ENCODE measurements around the gene SENP2.
"Not testable (repeated sequence)": the region's sequence is repeated elsewhere in the genome, so short reads cannot be mapped to it uniquely, and the experiment has no call there.

The SENP2 gene

DNA sequence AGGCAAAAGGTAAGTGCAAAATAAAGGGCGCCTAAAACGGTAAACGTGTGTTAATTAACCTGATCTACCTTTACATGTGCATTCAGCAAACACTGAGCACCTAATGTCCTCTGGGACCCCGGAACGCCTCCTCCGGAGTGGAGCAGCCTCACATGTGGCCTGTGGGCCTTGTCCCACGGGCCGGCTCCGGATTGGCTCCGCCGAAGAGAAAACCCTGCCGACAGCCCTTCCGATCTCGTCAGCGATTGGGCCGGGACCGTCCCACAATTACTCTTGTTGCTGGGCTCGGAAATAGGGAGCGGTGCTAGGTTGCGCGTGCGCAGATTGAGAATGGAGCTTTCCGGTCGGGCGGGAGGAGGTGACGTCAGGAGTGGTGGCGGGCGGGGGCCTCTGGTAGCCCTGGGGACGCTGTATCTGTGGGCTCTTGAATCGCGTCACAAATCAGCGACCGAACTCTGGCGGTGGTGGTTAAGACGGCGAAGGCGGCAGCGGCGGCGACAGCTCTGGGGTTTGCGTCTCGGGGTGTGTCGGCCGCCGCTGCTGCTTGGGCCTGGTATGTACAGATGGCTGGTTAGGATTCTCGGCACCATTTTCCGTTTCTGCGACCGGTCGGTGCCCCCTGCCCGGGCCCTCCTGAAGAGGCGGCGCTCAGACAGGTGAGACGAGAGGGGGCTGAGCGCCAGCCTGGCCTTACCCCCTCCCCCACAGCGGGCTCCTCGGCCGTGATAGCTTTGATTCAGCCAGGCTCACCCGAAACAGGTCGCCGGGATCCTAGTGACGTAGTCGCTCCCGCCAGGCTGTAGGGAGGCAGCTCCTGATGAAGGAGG lies at the start of gene SENP2:
Gene SENP2, plus strand, starts transcription at position 437 of the 827 bp plus-strand sequence. Its CDS starts 119 bp downstream, at position 556.
- DNase-seq (ENCODE audit: low read depth), result peak; percentile 98

DNA sequence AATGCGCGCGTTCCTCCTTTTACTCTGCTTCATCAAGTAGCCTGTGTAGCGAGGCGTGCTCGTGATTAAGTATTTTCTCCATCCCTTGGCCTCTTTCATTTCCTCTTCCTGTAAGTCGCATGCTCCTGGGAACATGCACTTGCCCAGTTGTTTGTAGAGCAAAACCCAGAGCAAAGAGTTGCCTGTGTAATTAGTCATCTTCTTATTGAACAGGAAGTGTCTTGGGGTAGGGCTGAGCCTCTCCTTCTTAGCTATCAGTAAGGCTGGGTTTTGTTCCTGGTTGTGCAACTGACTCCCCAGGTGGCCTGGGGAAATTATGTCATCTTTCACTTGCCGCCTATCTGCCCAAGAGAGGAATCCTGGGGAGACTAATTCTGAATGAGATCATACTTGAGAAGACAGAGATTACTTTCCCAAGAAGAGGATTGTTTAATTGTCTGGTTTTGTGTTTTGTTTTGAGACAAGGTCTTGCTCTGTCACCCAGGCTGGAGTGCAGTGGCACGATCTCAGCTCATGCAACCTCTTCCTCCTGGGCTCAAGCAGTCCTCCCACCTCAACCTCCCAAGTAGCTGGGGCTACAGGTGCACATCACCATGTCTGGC lies 48.6 kb upstream of the SENP2 start:
- DNase-seq (ENCODE audit: low read depth), result peak; percentile 99

DNA sequence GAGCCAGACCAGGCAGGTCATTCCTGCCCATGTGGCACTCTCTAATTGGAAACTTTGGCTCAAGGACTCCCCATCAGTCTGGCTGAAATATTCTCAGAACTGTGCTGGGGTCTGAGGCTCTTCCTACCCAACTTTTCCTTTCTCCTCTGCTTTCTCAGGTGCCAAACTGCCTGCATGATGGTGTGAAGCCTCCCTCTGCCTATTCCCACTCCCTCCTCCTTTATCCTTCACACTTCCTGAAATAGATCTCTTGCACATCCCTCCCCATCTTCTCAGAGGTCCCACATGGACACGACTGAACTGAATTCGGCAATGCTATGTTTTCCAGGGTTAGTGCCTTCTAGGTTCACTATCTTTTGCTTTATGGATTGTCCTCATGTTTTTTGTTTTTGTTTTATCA lies 46.2 kb upstream of the SENP2 start:
- DNase-seq (ENCODE audit: low read depth), result no peak

DNA sequence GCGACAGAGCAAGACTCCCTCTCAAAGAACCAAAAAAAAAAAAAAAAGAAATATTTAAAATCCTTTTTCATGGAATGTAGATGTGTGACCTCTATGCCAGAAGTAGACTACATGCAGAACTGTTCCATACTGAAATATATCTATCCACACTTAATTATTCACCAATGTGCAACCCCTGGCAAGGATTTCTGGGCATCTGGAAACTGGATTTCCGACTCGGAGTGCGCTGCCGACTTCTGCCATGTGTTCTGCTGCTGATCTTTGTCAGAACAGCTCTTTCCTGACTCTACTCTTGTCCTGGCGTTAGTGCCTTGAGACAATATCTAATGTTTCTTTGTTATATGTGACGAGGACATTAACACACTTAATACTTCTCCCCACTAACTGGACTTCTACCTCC lies 45.4 kb upstream of the SENP2 start:
- DNase-seq (ENCODE audit: low read depth), result no peak

DNA sequence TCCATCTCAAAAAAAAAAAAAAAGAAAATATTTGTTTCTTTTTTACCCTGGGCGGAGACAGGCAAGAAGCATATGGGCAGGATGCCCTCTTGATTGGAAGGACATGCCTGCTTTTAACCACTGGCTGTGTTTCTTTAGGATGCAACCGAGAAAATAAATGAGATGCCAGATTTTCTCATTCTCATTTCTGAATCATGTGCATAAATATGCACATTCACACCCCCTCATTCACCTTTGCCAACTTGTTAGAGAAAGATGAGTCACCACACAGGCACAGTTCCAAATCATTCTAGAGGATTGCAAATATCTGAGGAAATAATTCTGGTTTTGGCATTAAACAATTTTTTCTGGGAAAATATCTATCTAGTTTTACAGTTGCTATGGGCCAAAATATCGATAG lies 37.0 kb upstream of the SENP2 start:
- DNase-seq (ENCODE audit: low read depth), result peak; percentile 98

DNA sequence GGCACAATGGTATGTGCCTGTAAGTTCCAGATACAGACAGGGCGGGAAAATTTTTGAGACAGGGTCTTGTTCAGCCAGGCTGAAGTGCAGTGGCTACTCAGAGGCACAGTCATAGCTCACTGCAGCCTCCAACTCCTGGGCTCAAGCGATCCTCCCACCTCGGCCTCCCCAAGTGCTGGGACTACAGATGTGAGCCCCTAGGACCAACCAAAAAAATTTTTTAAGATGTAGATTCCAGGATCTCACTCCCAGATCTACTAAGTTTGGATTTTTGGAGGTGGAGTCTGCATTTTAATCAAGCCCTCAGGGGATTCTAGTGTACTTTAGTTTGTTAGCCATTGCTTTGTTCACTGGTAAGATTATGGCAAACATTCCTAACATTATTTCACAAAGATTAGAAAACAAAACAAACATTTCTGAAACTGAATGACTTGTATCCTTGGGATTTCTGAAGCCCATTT lies 36.4 kb upstream of the SENP2 start:
- DNase-seq (ENCODE audit: low read depth), result peak; percentile 60

DNA sequence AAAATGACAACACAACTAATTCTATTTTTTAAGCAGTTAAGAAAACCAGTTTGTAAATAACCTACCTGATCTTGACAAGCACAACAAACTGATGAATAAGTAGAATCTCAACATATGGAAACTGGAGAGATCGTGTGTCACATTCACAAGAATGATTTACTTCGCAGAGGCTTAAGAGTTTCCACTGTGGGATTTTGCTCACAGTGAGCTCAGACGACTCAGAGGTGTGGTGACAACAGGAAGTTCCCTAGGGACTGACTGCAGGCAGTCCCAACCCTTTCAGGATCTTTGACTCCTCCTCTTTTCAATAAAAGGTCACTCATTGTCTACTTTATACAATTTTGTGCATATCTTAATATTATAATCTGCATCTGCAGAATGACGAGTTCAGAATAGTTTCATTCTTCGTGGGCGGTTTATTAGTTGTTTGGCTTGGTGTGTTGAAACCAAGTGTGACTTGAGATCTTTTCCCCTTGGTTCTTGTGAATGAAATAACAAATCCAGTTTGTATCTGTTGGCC lies 33.7 kb upstream of the SENP2 start, which contains the start of gene LIPH:
Gene LIPH, minus strand, starts transcription at position 231 of the 520 bp plus-strand sequence. Its CDS starts 117 bp downstream, at position 114.
- peak; percentile 71 for DNase-seq (ENCODE audit: low read depth)

DNA sequence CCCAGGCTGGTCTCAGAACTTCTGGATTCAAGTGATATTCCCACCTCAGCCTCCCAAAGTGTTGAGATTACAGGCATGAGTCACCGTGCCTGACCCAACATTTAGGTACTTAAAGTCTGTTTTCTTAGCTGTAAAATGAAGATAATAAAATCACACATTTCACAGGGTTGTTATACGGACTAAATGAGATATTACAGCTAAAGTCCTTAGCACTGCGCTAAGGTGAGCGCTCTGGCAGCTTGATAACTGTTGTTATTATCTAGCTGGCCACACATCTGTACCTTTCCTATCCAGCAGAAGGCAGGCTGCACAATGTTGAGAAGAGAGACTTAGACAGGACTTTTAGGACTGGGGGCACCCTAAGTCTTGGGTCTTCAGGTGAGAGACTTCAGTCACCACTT lies 31.0 kb upstream of the SENP2 start:
- DNase-seq (ENCODE audit: low read depth), result peak; percentile 41

DNA sequence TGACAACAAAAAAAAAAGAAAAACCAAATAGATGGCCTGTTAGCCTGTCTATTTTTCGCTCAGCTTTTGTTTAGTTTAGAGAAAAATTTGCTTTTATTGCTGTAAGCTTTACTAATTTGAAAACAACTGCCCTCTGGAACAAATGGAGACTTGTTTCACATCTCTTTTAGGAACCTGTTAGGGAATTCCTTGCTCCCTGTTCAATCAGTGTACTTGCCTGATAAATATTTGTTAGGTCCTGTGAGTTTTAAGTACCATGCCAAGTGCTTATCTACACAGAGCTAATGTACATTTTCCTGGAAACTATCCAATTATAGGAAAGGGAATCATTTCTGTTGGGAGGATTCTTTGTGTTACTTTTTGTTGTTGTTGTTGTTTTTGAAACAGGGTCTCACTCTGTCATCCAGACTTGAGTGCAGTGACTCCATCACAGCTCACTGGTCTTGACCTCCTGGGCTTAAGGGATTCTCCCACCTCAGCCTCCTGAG lies 30.2 kb upstream of the SENP2 start:
- DNase-seq (ENCODE audit: low read depth), result no peak

DNA sequence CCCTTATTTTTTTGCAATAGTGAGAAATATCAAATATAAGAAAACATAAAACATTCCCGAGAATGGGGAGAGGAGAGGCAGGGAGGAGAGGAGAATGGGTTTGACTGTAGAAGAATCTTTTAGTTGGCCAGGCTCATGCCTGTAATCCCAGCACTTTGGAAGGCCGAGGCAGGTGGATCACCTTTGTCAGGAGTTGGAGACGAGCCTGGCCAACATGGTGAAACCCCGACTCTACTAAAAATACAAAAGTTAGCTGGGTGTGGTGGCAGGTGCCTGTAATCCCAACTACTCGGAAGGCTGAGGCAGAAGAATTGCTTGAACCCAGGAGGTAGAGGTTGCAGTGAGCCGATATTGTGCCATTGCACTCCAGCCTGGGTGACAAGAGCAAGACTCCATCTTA lies 29.5 kb upstream of the SENP2 start:
- DNase-seq (ENCODE audit: low read depth), result not testable (repeated sequence)

DNA sequence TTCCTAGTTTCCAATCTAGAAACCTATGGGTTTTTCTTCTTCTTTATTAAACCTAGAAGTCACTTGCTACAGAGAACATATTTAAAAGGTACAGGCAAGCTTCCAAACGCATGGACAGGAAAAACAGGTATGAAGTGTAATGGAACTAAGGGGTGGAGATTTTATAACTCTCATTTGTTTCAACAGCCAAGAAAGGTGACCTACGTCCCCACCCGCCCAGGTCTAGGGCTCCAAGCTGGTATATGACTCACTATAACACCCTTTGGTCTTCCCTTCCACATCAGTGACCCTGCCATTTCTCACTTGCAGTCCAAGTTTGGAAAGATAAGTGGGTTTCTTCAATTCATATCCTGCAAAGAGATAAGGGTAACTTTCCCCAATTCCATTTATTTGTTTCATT lies 27.7 kb upstream of the SENP2 start:
- peak; percentile 16 for DNase-seq (ENCODE audit: low read depth)

DNA sequence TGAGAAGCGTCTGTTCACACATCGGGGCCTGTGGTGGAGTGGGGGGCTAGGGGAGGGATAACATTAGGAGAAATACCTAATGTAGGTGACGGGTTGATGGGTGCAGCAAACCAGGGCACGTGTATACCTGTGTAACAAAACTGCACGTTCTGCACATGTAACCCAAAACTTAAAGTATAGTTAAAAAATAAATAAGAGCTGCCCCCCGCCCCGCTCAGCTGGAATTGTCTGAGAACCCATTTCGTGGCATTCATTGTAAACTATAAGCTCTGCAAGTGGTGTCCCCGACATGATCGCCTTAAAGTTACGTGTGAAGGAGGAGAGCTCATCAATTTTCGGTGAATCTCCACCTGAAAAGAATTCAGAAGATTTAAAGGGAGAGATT lies 26.4 kb upstream of the SENP2 start:
- DNase-seq (ENCODE audit: low read depth), result no peak

DNA sequence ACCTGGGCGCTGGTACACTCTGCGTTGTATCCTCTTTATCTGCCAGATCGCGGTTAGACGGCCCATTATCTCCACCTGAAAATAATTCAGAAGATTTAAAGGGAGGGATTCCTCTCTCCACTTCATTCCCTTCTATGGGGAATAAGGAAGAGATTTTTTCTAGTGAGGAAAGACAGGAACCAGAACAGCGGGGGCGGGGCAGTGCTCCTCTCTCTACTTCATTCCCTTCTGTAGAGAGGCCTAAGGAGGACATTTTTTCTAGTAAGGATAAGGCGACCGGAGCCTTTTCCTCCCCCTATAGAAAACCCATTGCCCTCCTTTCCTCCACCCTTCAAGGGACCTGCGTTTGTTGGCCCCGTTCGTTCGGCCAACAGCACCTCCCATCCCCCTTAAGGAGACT lies 25.4 kb upstream of the SENP2 start:
- no peak for DNase-seq (ENCODE audit: low read depth)

DNA sequence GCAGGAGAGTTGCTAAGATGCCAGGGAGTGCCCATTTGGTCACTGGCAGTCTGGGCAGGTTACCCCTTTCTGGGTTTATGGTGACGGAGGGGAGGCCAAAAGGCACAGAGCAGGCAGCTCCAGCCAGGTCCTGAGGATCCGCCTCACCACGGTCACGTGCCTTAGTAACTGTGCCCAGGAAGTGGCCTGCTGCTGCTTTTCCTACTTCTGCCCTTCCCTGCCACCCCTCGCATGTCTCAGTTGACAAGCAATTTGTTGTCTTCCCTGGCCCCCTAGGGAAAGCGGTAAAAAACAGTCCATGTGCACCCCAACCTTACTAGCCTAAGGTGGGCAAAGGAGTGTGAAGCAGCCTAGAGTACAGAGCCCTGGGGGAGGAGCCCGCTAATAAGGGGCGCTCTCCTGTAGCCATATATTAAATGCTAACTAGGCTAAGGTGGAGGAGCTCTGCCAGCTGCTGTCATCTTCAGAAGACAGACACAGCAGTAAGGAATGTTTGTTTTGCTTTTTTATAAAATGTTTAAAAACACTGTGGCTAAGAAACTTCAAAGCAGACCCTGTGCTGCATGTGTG lies 24.6 kb upstream of the SENP2 start:
- no peak for DNase-seq (ENCODE audit: low read depth)

DNA sequence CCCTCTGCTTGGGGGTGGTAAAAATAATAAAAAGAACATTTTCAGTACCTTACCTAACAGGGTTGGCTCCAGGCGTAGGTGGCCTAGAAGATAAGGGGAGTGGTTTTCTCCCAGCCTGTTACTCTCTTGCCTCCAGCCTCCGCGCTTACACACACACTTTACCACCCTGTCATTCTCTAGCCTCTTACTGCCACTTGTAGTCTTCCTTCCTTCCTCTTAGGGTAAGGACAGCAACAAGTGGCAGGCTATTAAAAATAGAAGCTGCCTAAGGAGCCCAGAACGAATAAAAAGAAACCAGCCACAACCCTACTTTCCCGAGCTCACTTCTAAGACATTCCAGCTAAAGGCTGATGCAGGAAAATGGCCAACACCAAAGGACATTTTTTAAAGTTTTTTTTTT lies 24.1 kb upstream of the SENP2 start:
- DNase-seq (ENCODE audit: low read depth), result no peak

DNA sequence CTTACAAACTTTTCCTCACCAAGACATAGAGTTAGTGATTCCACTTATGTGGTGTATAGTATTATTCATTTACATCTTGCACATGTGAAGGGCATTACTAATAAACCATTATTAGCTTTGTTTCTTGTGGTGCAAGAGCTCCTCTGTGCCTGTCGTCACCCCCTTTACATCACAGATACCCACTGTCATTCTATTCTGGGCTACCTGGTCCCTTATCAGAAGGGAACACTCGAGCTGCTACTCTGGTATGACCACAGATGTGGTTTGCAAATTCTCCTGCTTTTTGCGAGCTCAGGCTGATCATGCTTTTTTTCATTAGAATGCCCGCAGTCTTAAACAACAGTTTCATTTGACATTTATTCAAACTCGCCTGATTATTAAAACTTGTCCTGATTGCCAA lies 13.9 kb upstream of the SENP2 start:
- DNase-seq (ENCODE audit: low read depth), result no peak

DNA sequence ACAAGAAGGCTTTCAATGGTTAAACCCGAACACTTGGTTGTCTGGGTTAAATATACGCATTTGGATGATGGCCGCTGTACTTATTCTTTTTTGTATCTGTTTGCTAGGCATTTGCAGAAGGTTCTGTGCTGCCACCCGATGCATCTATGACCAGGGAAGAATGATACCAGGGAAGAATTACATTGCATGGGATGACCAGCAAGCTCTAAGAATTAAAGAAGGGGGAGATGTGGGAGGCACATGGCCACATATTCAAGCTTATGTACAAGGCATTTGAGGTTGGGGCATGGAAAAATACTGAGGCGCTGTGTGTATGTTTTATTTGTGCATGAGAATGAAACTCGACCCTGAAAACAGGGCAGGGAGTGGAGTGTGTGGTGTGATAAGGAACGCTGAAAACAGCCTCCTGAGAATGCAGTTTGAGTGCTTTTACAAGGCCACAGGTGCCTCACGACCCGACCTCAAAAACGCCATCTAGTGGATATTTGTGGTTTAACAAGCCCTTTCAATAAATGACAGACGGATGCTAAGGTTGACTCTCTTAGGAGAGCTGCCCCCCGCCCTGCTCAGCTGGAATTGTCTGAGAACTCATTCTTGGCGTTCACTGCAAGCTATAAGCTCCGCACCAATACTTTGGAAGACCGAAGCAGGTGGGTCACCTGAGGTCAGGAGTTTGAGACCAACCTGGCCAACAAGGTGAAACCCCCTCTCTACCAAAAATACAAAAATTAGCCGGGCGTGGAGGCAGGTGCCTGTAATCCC lies 10.8 kb upstream of the SENP2 start:
- peak; percentile 40 for DNase-seq (ENCODE audit: low read depth)

DNA sequence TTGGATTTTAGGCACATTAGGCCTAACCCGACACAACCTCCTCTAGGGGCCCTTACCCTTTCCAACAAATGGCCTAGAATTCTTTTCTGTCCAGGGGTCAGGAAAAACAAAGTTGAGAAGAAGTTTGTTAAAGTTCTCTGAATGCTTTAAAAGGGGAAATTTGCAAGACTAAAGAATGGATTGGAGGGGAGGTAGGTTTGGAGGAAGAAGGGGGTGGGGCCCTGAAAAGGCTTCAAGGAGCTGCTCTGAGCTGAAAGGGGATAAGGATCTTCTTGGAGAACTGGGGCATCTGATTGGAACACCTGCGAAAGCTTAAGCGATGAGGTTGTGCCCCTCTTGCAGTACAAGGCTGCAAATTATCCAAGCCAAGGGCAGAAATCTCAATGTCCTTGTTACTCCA lies 3.9 kb upstream of the SENP2 start:
- DNase-seq (ENCODE audit: low read depth), result no peak

DNA sequence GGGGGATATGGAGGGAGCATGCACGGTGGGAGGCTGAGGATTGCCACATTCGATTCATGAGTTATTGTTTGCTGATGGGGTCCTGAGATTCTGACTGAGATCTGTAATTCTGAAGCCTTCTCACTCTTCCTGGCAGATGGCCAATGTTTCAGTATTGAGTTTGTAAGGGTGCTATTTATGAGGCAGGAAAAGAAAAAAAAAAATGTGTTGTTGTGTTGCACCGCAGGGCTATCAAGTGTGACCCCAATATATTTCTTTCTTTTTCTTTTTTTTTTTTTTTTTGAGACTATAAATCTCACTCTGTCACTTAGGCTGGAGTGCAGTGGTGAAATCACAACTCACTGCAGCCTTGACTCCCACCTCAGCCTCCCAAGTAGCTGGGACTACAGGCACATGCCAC lies 3.2 kb upstream of the SENP2 start:
- peak; percentile 17 for DNase-seq (ENCODE audit: low read depth)

DNA sequence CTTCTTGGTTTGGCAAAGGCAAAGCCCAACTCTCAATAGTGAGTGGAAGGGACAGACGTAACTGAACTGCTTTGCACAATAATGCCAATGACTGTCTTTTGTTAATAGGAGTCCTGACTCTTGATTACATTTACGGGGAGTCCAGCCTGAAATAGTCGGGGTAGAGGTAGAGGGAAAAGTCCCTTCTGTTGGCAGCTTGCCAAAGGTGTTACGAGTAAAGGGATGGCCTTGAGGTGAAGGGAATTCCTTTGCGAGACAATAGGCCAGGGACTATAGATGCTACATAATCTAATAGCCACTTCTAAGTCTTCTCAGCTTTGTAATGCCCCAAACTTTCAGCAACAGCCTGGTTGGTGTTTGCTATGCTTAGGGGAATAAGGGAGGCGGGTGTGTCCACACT lies 2.2 kb upstream of the SENP2 start:
- DNase-seq (ENCODE audit: low read depth), result no peak

DNA sequence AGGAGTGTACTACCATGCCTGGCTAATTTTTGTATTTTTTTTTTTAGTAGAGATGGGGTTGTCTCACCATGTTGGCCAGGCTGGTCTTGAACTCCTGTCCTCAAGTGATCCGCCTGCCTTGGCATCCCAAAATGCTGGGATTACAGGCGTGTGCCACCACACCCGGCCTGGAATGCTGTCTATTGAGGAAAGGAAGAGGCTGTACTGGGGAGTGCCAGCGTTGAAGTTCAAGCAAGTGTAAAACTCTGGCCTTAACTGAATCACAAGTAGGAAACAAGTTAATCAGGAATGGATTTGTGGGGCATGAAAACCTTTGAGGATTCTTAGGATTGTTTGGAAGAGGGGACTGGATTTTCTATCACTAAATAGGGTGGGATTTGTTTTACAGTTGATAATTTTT lies 1.4 kb upstream of the SENP2 start:
- DNase-seq (ENCODE audit: low read depth), result no peak

DNA sequence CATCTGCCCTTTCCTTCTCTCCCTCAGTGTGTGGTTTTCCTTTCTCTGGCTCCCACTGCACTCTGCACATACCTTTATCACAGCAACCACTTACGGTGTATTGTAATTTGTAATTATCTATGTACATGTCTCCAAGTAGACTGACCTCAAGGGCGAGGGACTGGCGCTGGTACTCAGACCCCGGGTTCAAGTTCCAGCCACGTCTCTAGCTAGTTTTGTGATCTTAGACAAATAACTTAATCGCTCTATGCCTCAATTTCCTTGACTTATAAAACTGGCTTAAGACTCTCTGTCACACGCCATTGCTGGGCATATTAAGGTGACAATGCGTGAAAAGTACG lies 607 bp upstream of the SENP2 start:
- no peak for DNase-seq (ENCODE audit: low read depth)

All from iris pigment epithelial cell (primary cell).